HG03378 (cell line): ENCODE measurements around the gene KRTAP4-2.
"Not testable (repeated sequence)": the region's sequence is repeated elsewhere in the genome, so short reads cannot be mapped to it uniquely, and the experiment has no call there.

ENCODE experiments used
- ATAC-seq: cut with Tn5 transposase; IDR thresholded peaks from one replicate; pipeline ENCODE4 v1.9.1; 2021; ENCODE audit warnings: mild to moderate bottlenecking, moderate library complexity; ENCODE audit not compliant: unreplicated experiment

KRTAP4-2 gene

GRCh38 chr17:41167561-41167960, 10.5 kb downstream of the KRTAP4-2 start:
- no peak for ATAC-seq

- no peak for ATAC-seq
Measured at GRCh38 chr17:41163828-41164227, 14.2 kb downstream of the KRTAP4-2 start.

GRCh38 chr17:41160648-41161047, 17.4 kb downstream of the KRTAP4-2 start, which contains the start of gene KRTAP4-4:
Gene KRTAP4-4 (minus strand): TSS chr17:41160748. CDS start chr17:41160691, 57 bp downstream.
- ATAC-seq, result no peak

- not testable (repeated sequence) for ATAC-seq
Measured at GRCh38 chr17:41160190-41160589, 17.8 kb downstream of the KRTAP4-2 start.

GRCh38 chr17:41153856-41154255, 24.2 kb downstream of the KRTAP4-2 start:
- no peak for ATAC-seq

- ATAC-seq, result no peak
Measured at GRCh38 chr17:41151525-41151924, 26.5 kb downstream of the KRTAP4-2 start.

- ATAC-seq, result no peak
Measured at GRCh38 chr17:41150026-41150425, 28.0 kb downstream of the KRTAP4-2 start.

- no peak for ATAC-seq
Measured at GRCh38 chr17:41149652-41149985, 28.4 kb downstream of the KRTAP4-2 start, which contains the start of gene KRTAP4-5. Gene KRTAP4-5 (minus strand): TSS chr17:41149825. CDS start chr17:41149767, 58 bp downstream.

GRCh38 chr17:41148971-41149651, 28.9 kb downstream of the KRTAP4-2 start:
- not testable (repeated sequence) for ATAC-seq

GRCh38 chr17:41147531-41148204, 30.4 kb downstream of the KRTAP4-2 start:
- no peak for ATAC-seq

- no peak for ATAC-seq
Measured at GRCh38 chr17:41145261-41145660, 32.8 kb downstream of the KRTAP4-2 start.

- no peak for ATAC-seq
Measured at GRCh38 chr17:41144846-41145245, 33.2 kb downstream of the KRTAP4-2 start.

- no peak for ATAC-seq
Measured at GRCh38 chr17:41141361-41141760, 36.7 kb downstream of the KRTAP4-2 start.

- no peak for ATAC-seq
Measured at GRCh38 chr17:41140360-41141131, 37.5 kb downstream of the KRTAP4-2 start, which contains the start of gene KRTAP4-6. Gene KRTAP4-6 (minus strand): TSS chr17:41140544. CDS start chr17:41140487, 57 bp downstream.

GRCh38 chr17:41139865-41140264, 38.2 kb downstream of the KRTAP4-2 start:
- ATAC-seq, result not testable (repeated sequence)

- no peak for ATAC-seq
Measured at GRCh38 chr17:41133880-41134735, 43.9 kb downstream of the KRTAP4-2 start.

GRCh38 chr17:41131979-41132378, 46.0 kb downstream of the KRTAP4-2 start:
- ATAC-seq, result no peak
